Measurements from ENCODE around the gene SMYD3.

- TF ChIP-seq CTCF (IDR thresholded peaks at IDR 0.05) = no peak
- TF ChIP-seq POLR2A (IDR thresholded peaks at IDR 0.05) = no peak
Measured at GRCh38 chr1:246189126-246189525, 318.0 kb downstream of the SMYD3 start.

All from heart left ventricle (tissue), 13 donors.